Prostate gland (tissue), 2 donors: ENCODE measurements around the gene IMMP2L.

Experiments used
- POLR2AphosphoS5 ChIP-seq: sonication (generic); formaldehyde crosslinking; IDR thresholded peaks from one replicate; pipeline ENCODE4 v1.6.1; 2017; ENCODE audit warnings: antibody characterized with exemption
- TF ChIP-seq, protein P1 (sequence below), 4 experiments: fragments of 200-600 bp in 2 of 4; fragments of 450-650 bp in 2 of 4; sonication (generic) in 2 of 4; IDR thresholded peaks; 1 replicate in 3 of 4; 2 replicates in 1 of 4; pipeline ENCODE4 v1.5.1; 2016 to 2019; ENCODE audit warnings: antibody characterized with exemption in 4 of 4, mild to moderate bottlenecking in 2 of 4, moderate library complexity in 2 of 4

DNA sequence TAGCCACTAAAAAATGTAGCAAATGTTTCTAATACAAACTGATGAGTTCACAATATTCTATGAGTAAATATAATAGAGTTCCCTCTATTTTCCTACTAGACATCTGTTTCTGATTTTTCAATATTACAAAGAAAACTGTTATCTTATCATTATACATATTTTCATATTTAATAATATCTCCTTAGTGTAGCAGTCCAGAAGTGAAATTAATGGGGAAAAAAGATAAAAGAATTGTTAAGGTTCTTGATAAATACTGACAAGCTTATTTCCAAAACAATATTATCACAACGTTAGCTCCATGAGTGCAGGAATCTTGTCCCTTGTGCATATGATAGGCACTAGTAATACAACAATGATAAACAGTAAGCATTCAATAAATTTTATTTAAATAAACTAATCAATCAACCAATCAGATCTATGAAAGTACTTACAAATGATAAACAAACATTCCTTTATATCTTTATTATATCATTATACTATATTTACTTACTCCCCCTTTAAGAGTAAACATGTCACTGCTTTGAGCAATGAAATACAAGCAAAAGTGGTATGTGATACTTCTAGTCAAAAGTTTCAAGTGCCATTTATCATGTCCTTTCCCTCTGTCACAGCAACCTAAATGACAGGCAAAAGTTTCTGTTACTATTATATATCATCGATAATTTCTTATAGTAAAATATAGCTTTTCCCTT, 103.1 kb downstream of the IMMP2L start:
- TF ChIP-seq, protein P1, sequence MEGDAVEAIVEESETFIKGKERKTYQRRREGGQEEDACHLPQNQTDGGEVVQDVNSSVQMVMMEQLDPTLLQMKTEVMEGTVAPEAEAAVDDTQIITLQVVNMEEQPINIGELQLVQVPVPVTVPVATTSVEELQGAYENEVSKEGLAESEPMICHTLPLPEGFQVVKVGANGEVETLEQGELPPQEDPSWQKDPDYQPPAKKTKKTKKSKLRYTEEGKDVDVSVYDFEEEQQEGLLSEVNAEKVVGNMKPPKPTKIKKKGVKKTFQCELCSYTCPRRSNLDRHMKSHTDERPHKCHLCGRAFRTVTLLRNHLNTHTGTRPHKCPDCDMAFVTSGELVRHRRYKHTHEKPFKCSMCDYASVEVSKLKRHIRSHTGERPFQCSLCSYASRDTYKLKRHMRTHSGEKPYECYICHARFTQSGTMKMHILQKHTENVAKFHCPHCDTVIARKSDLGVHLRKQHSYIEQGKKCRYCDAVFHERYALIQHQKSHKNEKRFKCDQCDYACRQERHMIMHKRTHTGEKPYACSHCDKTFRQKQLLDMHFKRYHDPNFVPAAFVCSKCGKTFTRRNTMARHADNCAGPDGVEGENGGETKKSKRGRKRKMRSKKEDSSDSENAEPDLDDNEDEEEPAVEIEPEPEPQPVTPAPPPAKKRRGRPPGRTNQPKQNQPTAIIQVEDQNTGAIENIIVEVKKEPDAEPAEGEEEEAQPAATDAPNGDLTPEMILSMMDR (IDR thresholded peaks at IDR 0.05), result no peak
- no peak for TF ChIP-seq POLR2AphosphoS5
